HG03354 (cell line): ENCODE data around the gene SBSN.
A peak's percentile ranks its signal among the peaks of the same experiment; 100 is the strongest.

Experiments
- ATAC-seq: cut with Tn5 transposase; IDR thresholded peaks from one replicate; pipeline ENCODE4 v1.9.1; 2021; ENCODE audit warnings: mild to moderate bottlenecking; ENCODE audit not compliant: unreplicated experiment, poor library complexity, severe bottlenecking

The SBSN gene

GRCh38 chr19:35556025-35556590, 28.0 kb upstream of the SBSN start:
- ATAC-seq: no peak

GRCh38 chr19:35555301-35556005, 27.3 kb upstream of the SBSN start:
- no peak for ATAC-seq

GRCh38 chr19:35554076-35554475, 26.0 kb upstream of the SBSN start:
- no peak for ATAC-seq

GRCh38 chr19:35553385-35554000, 25.4 kb upstream of the SBSN start:
- ATAC-seq: no peak

GRCh38 chr19:35552534-35553384, 24.6 kb upstream of the SBSN start:
- no peak for ATAC-seq

- ATAC-seq: no peak
These were observed 23.1 kb upstream of the SBSN start for GRCh38 chr19:35551091-35551810.

GRCh38 chr19:35549879-35550523, 21.9 kb upstream of the SBSN start:
- ATAC-seq: no peak

GRCh38 chr19:35549174-35549788, 21.2 kb upstream of the SBSN start:
- ATAC-seq: no peak

- ATAC-seq: no peak
These were observed 18.4 kb upstream of the SBSN start for GRCh38 chr19:35546532-35546931.

GRCh38 chr19:35545855-35546381, 17.8 kb upstream of the SBSN start:
- peak; percentile 45 for ATAC-seq

GRCh38 chr19:35545001-35545854, 17.1 kb upstream of the SBSN start, which contains the start of gene TMEM147:
TMEM147 (plus strand) TSS chr19:35545626; CDS start chr19:35545740, 114 bp downstream.
- ATAC-seq: peak; percentile 81

GRCh38 chr19:35544110-35544802, 16.1 kb upstream of the SBSN start:
- ATAC-seq: no peak

- no peak for ATAC-seq
These were observed 15.4 kb upstream of the SBSN start for GRCh38 chr19:35543280-35544109.

- ATAC-seq: no peak
These were observed 14.1 kb upstream of the SBSN start for GRCh38 chr19:35542209-35542608.

GRCh38 chr19:35540356-35540927, 12.3 kb upstream of the SBSN start:
- no peak for ATAC-seq

- no peak for ATAC-seq
These were observed 11.7 kb upstream of the SBSN start for GRCh38 chr19:35539850-35540249.
